22Rv1 (cell line): ENCODE results near the gene CWC22.
"Not testable (repeated sequence)": the region's sequence is repeated elsewhere in the genome, so short reads cannot be mapped to it uniquely, and the experiment has no call there.

Source experiments
- H3K27ac ChIP-seq: fragments of 450-650 bp; 2 replicates; pipeline ENCODE4 v1.5.1; 2017
- ZFX ChIP-seq: fragments of 450-650 bp; IDR thresholded peaks from 2 replicates; pipeline ENCODE4 v1.6.1; 2017; ENCODE audit warnings: antibody characterized with exemption, borderline replicate concordance
- TF ChIP-seq, protein P1 (sequence below): fragments of 450-650 bp; IDR thresholded peaks from 2 replicates; pipeline ENCODE4 v1.5.1; 2017; ENCODE audit warnings: mild to moderate bottlenecking

Gene CWC22

DNA sequence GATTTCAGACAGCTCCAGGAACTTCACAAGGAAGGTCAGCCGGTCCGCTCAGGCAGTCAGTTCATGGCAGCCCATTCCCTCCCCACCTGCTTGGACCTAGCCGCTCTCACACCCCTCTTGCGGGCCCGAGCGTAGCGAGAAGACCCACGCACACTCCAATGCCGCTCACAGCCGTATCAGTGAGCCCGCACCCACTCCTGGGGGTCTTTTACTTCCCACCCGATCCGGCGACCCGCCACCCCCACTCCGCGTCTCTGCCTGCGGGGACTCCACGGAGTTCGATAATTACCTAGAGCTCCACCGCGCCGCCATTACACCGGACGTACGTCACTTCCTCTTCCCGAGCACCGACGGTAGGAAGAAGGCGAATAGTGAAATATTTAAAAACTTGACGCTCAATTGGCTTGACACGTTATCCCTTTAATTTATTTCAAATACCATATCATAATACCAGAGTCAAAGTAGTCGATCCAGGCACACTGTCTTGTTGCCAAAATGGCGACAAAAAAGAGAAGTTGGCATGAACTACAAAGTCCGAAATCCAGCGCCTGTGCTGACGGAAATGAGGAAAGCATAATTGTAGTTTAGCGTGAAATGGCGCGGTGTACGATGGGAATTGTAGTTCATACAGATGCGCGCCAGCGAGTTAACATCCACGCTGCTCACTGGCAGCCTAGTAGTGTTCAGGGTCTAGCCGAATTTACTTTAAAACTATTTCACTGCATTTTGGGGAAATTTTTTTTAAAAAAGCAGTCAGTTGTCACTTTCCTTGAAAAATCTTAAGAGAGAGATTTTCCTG is at the start of gene CWC22:
Gene CWC22, minus strand, starts transcription at position 517 of the 799 bp plus-strand sequence. CDS start 13,956 bp downstream, outside the sequence.
- TF ChIP-seq, protein P1, sequence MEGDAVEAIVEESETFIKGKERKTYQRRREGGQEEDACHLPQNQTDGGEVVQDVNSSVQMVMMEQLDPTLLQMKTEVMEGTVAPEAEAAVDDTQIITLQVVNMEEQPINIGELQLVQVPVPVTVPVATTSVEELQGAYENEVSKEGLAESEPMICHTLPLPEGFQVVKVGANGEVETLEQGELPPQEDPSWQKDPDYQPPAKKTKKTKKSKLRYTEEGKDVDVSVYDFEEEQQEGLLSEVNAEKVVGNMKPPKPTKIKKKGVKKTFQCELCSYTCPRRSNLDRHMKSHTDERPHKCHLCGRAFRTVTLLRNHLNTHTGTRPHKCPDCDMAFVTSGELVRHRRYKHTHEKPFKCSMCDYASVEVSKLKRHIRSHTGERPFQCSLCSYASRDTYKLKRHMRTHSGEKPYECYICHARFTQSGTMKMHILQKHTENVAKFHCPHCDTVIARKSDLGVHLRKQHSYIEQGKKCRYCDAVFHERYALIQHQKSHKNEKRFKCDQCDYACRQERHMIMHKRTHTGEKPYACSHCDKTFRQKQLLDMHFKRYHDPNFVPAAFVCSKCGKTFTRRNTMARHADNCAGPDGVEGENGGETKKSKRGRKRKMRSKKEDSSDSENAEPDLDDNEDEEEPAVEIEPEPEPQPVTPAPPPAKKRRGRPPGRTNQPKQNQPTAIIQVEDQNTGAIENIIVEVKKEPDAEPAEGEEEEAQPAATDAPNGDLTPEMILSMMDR, result no peak
- no peak for TF ChIP-seq ZFX
- peak within 1 kb of the TSS; percentile 83 for H3K27ac ChIP-seq

DNA sequence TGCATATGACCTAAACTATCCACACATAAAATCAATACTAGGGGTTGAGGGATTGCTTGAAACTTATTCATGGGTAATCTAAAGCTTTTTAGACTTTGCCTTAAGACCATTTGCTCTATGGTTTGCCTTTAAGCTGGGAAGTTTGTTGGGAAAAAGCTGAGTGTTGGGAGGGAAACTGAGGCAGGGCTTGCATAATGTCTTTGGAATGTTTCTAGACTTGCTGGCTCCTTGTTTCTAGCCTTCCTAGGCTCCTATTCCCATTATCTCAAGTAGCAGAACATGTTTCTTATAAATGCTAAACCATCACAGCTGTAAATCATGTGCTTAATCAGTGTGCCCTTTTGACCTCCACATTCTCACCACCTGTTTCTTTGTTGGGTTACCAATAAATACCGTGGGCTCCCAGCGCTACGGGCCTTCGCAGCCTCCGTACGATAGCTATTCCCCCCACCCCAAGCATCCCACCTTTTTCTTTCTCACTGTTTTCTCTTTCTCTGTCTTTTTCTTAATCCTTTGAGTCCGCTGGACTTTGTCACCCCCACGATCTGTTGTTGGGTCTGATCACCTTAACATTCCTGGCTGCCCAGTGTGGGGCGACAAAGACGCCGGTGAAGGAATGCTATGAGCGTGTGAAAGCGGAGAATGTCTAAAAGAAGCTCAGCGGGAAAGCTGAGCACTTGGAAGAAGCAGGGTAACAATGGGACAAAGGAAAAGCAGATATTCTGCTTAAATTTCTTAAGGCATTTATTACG is 49.4 kb upstream of the CWC22 start:
- TF ChIP-seq, protein P1, result no peak
- no peak for TF ChIP-seq ZFX
- H3K27ac ChIP-seq, result no peak overlapping the region

DNA sequence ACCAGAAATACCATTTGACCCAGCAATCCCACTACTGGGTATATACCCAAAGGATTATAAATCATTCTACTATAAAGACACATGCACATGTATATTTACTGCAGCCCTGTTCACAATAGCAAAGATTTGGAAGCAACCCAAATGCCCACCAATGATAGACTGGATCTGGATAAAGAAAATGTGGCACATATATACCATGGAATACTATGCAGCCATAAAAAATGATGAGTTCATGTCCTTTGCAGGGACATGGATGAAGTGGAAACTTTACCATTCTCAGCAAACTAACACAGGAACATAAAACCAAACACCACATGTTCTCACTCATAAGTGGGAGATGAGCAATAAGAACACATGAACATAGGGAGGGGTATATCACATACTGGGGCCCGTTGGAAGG is 47.5 kb upstream of the CWC22 start:
- H3K27ac ChIP-seq, result not testable (repeated sequence)

DNA sequence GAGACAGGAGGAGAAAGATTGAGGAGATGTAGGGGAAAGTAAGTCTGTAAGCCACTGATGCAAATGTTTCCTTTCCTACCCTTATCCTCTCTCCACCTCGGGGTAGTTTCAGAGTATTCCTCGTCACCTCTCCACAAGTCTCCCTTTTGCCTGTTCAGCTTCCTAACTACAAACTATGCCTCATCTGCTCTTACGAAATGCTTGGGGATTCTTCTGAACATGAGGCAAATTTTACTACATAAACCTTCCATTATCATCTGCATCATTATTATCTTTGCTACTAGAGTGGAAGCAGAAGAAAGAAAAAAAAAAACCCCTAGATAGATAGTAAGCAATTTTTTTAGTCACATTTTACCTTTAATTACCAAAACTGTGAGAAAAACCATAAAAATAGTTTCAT is 43.1 kb upstream of the CWC22 start:
- no peak overlapping the region for H3K27ac ChIP-seq
- TF ChIP-seq, protein P1, result no peak
- no peak for TF ChIP-seq ZFX

DNA sequence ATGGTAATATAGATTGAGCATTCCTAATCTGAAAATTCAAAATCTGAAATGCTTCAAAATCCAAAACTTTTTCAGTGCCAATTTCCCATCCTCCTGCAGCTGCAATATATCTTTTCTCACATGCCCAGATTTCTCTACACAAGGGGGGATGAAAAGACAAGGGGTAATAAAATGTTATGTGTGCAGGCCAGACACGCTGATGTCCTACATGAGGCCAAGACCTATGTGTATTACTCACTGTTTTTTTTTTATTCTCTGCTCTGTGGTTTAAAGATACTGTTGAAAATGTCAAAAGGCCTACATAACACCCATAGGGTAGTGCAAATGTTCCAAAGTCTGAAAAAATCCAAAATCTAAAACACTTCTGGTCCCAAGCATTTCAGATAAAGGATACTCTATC is 41.2 kb upstream of the CWC22 start:
- TF ChIP-seq, protein P1, result no peak
- TF ChIP-seq ZFX, result no peak
- no peak overlapping the region for H3K27ac ChIP-seq

DNA sequence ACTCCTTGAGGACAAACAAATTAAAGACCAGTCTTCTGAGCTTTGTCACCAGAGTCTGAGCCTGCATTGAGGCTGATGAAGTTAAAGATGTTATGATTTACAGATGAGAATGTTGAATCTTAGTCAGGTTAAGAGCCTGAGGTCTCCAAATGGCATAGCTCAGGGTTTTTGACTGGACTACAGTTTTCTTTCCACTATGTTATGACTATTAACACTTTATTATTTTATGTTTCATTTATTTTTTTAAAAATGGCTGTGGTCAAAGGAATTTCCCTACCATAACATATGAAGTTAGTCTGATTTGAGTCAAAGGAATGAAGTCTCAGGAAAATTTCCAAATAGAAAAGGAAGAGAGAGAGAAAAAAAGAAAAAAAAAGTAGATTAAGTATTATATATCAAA is 39.7 kb upstream of the CWC22 start:
- TF ChIP-seq, protein P1, result no peak
- no peak for TF ChIP-seq ZFX
- no peak overlapping the region for H3K27ac ChIP-seq

DNA sequence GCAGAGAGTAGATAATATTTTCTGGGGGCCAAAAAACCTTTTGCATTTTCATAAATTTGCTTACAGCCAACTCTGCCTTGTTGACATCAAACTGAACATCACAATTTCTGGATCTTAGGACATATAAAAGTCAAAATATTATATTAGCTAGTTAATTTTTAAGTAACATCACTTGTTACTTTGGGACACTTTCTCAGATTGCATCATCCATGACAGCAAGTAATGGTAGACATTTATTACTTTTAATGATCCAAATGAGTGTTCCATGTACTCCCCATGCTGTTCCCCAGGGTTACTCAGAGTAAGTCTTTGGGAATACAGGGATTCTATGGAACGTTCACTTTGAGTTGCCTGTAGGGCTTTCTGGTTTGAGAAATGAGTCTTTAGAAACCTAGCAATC is 39.1 kb upstream of the CWC22 start:
- no peak overlapping the region for H3K27ac ChIP-seq
- TF ChIP-seq, protein P1, result no peak
- TF ChIP-seq ZFX, result no peak
